GM19467 (cell line): Measurements from ENCODE around the gene INO80.

ENCODE experiments used
- ATAC-seq: cut with Tn5 transposase; IDR thresholded peaks from one replicate; pipeline ENCODE4 v1.9.1; 2021; ENCODE audit warnings: mild to moderate bottlenecking, moderate library complexity; ENCODE audit not compliant: unreplicated experiment

The INO80 gene

DNA sequence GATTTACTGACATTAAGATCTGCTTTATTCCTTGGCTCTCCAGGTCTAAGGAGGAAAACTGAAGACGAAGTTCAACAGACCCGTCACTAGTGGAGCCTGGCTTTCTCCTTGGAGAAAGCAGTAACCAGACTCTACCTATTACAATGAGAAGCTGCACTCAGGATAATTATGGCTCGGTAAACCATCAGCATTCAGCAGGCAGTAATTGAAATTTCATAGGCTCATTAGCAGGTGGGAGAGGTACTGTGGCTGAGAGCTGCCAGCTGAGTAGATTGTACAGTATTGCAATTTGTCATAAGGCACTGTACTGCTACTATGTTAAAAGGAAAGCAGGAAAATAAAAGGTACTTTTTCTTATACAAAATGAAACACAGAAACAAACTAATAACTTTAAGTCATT, 111.6 kb downstream of the INO80 start:
- ATAC-seq = no peak

DNA sequence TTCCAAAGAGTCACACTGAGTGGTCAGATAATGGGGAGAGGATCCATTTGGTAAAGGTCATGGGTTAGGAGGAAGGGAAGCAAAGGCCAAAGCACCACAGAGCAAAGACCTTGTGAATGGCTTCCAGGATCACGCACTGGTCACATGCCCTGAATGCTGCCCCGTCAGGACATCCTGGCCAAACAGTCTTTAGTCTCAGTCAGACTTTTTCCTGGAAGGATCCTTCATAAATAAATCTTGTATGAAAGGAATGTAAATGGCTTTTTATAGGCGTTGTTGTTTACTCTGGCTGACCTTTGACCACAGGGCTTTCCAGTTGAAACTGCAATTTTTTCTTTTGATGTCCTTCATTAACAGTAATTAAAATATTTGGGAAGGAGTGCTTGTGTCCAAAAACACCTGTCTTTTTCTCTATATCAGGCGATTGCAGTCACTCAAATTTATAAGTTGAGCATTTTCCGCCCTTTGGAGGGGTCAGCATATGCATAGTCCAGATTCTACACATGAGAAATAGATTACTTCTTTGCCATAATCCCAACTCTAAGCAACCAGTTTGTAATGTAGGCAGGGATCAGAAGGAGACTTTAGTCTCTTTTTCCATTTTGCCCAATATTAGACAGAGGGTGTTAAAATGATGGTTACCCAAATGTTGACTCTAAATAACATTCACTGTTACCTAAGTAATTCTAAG, 114.4 kb downstream of the INO80 start:
- no peak for ATAC-seq

DNA sequence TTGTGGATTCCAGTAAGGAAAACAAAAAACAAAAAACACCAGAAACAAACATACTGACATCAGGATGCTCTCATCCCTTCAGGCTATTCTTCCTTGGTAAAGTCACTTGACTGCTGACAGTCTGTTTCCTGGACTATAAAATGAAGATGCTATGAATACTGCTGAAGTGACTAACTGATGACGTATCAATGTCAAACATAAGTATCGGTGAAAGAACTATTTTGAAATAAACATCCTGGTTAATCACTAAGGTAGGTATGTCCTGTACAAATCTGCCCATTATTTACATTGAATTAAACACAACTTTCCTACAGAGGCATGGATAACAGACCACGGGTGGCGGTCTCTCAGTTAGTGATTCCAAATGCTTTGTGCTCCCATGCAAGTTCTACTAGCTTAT, 116.9 kb downstream of the INO80 start:
- ATAC-seq = no peak

DNA sequence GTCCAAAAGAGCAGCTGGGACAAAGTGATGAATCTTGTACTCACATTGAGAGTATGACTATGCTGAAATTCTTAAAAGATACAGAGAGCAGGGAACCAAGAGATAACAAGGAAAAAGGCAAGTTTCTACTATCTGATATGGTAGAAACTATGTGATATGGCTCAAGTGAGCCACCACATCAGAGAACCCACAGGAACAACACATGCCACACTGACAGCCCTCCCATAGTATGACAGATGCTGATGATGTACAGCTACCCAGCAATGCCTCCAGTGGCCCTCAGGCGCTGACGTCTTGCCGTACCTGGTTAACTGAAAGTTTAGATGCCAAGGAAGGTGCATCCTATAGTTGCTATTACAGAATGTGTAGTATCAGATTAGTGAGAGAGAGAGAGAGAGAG, 120.4 kb downstream of the INO80 start:
- no peak for ATAC-seq

DNA sequence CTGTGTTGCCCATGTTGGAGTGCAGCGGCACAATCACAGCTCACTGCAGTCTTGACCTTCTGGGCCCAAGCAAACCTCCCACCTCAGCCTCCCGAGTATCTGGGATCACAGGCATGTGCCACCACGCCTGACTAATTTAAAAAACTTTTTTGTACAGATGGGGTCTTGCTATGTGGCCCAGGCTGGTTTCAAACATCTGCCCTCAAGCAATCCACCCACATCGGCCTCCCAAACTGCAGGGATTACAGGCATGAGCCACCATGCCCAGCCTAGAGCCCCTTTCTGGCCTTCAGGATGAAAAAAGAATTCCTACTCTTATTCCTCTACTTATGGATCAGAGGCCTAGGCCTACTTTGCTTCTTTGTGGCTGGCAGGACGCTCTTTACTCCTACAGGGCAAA, 123.3 kb downstream of the INO80 start:
- no peak for ATAC-seq

DNA sequence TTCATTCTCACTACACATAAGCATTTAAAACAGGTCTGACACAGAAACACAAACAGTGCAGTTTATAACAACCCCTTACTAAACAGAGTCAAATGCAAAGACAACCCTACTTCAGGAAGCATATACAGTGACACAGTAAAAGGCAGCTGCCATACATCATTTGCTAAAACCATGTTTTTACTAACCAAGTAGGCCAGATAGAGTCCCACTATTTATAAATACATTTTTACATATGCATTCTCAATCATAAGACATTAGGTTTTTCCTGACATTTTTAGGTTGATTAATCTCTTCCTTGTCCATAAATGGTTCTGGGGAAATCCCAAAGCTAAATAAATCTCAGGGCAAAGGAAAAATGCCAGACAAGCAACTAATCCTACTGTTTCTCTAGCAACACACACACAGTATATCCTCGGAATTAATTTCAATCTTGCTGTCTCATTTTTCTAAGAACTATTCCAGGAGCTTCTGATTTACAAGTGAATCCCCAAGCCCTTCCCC, 123.8 kb downstream of the INO80 start:
- no peak for ATAC-seq

DNA sequence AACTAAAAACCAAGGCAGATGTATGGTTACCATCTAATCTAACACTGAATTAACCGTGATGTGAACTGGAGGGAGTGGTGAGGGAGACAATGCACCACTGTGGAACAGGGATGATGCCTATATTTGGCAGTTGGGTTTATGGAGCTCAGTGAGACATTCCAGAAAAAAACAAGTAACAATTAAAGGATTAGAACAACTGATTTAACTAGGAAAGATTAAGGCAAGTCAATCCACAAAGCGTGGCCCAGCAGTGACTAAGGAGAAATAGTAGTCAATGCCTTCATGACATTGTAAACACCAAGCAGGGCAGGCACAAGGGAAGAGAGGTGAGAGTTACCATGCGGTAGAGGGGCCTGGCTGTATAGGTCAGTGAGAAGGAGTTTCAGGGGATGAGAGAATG, 124.7 kb downstream of the INO80 start:
- no peak for ATAC-seq

DNA sequence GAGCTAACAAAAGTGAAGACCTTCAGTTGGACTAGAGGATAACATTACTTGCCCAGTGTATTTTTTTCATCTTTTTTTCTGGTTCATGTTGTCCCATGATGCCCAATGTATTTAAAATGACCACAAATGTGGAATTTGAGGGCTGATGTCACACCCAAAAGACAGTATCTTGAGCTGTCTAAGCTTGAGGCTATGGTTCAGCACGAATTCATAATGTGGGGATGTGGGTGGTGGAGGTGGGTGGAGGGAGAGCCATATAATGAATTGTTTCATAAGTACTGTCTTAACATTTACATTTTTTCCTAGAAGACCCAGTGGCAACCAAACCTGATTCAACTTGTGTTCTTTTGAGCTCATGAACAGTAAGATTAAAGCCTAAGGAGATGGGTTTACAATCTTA, 125.3 kb downstream of the INO80 start:
- ATAC-seq = no peak

DNA sequence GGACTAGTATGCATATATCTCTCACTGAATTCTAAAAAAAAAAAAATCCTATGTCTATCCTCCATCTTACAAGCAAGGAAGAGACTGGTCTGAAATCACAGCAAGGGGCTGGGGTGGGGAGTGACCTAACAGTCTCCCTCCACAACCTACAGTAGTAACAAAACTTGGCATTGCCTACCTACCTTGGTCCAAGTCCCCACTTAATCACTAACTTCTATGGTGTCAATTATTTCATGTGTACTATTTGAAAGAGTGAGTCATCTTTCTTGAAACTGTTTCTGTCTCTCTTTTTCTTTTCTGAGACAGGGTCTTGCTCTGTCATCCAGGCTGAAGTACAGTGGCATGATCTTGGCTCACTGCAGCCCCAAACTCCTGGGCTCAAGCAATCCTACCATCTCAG, 126.0 kb downstream of the INO80 start:
- ATAC-seq = no peak

DNA sequence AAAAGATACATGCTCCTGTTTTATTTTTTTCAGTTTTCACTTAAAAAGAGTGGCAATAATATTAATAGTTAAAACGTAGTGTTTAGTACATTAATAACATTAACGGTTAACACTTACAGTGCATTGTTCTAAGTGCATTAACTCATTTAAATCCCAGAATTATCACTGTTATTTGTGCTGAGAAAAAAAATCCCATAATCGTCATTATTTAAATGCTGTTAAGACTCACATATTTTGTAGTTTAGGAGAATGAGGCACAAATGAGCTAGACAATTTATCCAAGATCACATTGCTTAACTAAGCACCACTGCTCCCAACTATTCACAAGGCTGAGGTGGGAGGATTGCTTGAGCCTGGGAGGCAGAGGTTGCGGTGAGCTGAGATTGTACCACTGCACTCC, 127.9 kb downstream of the INO80 start:
- no peak for ATAC-seq

DNA sequence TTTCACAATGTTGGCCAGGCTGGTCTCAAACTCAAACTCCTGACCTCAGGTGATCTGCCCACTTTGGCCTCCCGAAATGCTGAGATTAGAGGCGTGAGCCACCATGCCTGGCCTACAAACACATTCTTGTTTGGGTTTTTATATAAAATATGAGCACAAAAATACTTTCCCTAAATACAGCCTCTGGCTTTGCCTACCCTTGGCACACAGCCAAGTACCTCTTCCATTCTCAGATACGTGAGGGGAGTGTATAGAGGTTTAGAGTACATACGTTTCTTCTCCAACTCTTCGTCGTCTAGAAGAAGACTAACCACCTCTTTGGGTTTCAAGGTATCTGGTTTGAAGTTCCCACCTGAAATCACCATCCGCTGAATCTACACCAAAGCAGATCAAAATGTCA, 129.3 kb downstream of the INO80 start:
- no peak for ATAC-seq

DNA sequence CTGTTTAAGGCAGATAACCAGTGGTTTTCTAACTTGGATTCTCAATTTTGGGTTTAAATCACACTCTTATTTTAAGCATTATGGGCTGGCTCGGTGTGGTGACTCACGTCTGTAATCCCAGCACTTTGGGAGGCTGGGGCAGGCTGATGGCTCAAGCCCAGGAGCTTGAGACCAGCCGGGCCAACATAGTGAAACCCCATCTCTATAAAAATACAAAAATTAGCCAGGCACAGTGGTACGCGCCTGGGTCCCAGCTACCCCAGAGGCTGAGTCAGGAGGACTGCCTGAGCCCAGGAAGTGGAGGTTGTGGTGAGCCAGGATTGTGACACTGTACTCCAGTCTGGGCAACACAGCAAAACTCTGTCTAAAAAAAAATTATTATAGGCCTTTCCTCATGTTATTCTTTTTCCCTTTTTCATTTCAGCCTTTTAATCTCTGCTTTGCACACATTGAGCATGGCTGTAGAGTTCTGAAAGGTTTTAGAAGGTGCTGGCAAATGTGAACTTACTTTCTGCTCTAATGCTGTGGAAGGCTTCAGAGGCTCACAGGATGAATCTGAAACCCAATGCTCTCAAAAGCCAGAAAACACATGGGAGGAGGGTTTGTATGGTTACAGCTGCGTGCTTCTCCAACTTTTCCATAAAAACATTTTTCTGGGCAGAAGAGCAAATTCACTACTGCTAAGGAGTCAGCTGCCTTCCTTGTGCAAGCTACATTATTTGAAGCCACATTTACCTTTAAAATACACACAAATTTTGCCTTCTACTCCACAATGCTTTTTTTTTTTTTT, 130.3 kb downstream of the INO80 start:
- no peak for ATAC-seq

DNA sequence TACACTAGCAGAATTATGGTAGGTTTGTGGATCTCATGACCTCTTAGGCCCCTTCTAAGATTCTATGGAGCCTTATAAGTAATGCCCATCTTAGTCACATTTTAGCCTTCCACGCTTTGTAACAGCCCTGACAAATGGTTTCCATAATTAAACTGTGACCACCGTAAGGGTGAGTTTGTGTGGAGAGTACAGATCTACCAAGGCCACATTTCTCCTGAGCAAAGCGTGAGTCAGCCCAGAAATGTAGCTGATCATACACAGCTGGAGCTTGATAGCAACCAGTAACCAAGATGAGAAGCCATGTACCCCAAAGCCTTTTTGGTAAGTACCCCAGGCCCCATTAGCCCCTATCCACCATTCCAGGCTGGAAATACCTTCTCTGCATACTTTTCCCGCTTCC, 131.1 kb downstream of the INO80 start:
- ATAC-seq = no peak

DNA sequence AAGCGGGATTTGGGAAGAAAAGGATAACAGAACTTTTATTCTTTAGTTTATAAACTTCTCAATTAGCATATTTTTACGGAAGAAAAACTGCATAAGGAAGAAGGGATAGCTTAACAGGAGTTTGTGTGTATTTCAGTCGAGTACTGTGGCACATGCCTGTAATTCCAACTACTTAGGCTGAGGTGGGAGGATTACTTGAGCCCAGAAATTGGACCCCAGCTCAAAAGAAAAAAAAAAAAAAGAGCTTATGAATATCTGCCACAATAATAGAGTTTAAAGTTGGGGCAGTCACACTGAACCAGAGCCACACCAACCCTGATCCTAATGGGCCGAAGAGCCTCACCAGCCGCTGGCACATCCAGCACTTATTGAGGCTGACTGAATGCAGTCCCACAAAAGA, 131.7 kb downstream of the INO80 start:
- no peak for ATAC-seq

DNA sequence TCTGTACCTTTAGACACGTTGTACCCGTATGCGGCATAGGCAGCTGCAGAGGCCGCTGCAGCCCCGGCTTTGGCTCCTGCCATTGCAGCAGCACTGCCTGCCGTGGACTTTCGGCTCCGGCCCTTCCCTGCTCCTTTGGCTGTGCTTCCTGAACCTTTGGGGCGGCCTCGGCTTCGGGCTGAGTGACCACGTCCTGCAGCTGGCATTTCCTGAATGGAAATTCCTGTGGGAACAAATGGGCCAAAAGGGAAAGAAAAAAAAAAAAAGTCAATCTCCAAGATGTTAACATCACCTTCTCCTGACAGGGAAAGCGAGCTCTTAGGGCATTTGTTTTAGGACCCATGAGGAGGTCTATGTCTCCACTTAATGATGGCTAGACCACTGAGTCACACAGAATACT, 133.2 kb downstream of the INO80 start:
- ATAC-seq = no peak

DNA sequence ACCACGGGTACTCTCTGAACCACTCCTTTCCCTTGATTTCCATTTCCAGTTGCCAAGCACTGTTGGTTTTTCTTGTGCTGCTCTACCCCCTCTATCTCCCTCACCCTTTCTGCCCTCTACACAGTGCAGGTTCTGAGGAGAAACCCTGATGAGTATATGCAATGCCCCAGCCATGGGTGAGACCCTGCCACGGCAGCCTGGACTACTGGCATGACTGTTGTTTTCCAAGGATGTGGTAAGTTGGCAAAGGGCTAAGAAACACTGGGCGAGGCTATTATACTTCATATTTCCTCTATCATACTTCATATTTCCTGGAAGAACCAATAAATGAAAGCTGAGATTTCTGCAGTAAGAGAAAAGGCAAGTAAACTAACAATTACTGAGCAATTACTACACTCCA, 134.9 kb downstream of the INO80 start:
- no peak for ATAC-seq

DNA sequence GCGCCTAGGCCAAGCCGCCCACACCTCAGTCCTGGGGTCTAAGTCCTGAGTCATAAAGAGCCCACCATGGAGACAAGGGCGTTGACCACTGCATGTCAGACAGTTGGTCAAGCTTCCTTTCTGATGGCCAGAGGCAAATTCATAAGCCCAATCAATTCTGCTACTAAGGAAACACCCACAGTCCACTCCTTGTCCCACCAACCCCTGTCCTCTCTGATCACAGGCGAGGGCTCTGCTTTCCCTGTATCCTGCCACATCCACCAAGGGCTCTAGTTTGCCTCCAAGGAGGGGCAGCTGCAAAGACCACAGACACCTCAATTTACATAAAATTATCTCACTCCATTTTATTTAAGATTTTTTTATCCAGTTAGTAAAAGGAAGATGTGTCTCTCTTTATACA, 137.5 kb downstream of the INO80 start:
- no peak for ATAC-seq

DNA sequence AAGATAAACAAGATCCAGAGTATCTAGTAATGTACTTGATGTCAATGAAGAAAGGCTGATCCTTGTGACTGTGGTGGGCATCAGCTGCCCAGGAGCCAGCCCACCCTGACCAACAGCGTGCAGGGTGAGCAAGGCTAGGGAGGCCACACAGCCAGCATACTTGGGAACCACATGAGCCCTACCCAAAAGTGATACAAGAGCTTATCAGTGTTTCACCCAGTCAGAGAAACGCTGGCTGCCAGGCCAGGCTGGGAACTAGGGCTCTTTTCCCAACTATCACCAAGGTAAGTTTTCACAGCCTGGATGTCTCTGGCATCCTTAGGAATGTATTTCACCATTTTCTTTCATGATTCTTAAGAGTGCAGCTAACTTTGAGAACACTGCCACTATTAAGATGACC, 137.9 kb downstream of the INO80 start:
- no peak for ATAC-seq

DNA sequence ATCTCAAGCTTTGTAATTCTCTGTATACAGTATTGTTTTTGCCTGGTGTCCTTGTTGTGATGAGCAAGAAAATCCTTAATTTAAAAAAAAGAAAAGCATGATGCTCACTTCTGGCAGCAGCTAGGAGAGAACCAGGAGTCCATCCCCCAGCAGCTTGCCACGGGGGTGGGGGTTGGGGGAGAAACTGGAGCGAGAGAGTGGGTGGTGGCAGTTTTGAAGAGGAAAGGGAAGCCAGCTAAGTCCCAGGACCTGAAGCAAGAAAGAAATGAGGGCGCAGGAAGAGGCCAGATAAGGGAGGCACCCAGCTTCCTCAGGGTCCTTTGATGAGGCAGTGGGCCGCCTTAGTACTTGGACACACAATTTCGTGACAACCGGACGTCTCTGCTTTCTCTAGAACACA, 139.3 kb downstream of the INO80 start:
- ATAC-seq = no peak

DNA sequence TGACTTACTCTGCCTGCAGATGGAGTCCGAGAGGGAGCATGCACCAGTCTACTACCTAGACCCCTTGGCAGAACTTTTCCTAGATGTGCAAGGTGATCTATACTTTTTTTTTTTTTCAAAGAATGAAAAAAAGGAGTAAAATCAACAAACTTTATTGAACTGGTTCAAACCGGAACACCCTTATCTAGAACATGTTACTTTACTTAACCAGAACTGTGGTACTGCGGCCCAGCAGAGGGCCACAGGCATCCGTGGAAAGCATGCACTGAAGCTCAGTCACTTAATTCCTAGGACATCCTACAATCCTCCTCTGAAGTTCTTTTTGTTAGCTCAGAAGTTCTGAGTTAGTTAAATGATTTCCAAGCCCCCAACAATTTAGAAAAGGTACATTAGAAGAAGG, 141.2 kb downstream of the INO80 start:
- ATAC-seq = no peak

DNA sequence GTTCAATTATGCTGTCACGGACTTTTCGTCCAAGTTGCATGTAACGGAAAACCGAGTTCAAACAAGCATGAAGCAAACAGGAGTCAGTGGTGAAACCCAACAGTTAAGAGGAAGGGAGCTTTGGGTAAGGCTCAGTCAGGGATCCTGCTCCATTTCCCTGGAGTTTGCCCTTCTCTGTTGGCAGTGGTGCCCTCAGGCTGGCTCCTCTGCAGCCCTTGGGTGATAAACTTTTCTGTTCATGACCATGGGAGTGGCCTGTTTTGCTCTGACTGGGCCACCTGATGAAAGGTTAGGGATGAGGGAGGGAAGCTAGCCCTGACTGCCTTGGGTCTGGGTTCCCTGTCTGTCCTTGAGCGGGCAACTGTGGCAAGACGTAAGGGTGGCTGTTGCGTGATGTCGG, 146.7 kb downstream of the INO80 start:
- no peak for ATAC-seq

DNA sequence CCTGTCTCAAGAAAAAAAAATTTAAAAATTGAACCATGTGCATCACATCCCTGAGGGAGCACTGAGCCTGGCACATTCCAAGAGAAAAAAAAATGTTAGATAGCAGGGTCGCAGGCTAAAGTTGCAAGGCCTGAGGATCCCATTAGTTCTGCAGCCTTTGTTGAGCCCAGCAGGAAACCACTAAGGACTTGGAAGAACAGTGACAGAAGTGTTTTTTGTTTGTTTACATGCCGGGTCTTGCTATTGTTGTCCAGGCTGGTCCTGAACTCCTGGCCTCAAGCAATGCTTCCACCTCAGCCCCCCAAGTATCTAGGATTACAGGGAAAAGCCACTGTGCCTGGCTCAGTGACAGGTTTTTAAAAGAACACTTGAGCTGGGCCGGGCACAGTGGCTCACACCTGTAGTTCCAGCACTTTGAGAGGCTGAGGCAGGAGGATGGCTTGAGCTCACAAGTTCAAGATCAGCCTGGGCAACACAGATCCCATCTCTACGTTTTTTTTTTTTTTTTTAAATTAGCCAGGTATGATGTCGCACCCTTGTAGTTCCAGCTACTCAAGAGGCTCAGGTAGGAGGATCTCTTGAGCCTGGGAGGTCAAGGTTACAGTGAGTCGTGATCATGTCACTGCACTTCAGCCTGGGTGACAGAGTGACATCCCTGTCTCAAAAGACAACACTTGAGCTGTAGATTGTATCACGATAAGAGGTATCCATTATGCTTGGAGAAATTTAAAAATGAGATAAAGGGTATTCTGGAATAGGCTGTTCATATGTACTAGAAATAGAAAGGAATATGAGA, 147.6 kb downstream of the INO80 start:
- no peak for ATAC-seq
